Hindlimb muscle (tissue), 1 donor: Measurements from ENCODE around the gene OVCA2. TPM values are rescaled to one million over a fixed set of nuclear protein-coding genes. Genes with fewer than 3 reads are reported as not detected.
"Not testable (repeated sequence)": the region's sequence is repeated elsewhere in the genome, so short reads cannot be mapped to it uniquely, and the experiment has no call there.

ENCODE experiments used
- DNase-seq: peaks from one replicate; pipeline ENCODE4 v3.0.0-alpha.2; 2013
- polyA plus RNA-seq: library from polyadenylated mRNA; unstranded; fragments of 120-200 nt; gene quantifications from one replicate; pipeline ENCODE4 v1.2.1, GENCODE V29; 2013; ENCODE audit not compliant: insufficient read length

The OVCA2 gene
- polyA plus RNA-seq, result 12.6 TPM

GRCh38 chr17:2041561-2042389 lies at the start of gene OVCA2:
TSS of gene OVCA2 (plus strand) at chr17:2042022. CDS start at chr17:2042048, 26 bp downstream.
- DNase-seq, result peak; percentile 95

- DNase-seq, result no peak
These were observed 49.3 kb upstream of the OVCA2 start for GRCh38 chr17:1992541-1992940.

- no peak for DNase-seq
These were observed 47.1 kb upstream of the OVCA2 start for GRCh38 chr17:1994707-1995106.

- no peak for DNase-seq
These were observed 46.4 kb upstream of the OVCA2 start for GRCh38 chr17:1995321-1995892.

GRCh38 chr17:1995907-1996799 lies 45.7 kb upstream of the OVCA2 start:
- DNase-seq, result no peak

- no peak for DNase-seq
These were observed 45.0 kb upstream of the OVCA2 start for GRCh38 chr17:1996800-1997288.

- DNase-seq, result no peak
These were observed 44.4 kb upstream of the OVCA2 start for GRCh38 chr17:1997289-1997926.

GRCh38 chr17:1997927-1998742 lies 43.7 kb upstream of the OVCA2 start:
- DNase-seq, result no peak

GRCh38 chr17:1999557-2000251 lies 42.1 kb upstream of the OVCA2 start:
- no peak for DNase-seq

GRCh38 chr17:2002767-2003329 lies 39.0 kb upstream of the OVCA2 start:
- no peak for DNase-seq

GRCh38 chr17:2003525-2003924 lies 38.3 kb upstream of the OVCA2 start:
- DNase-seq, result no peak

GRCh38 chr17:2004435-2004952 lies 37.3 kb upstream of the OVCA2 start:
- no peak for DNase-seq

GRCh38 chr17:2008332-2009126 lies 33.3 kb upstream of the OVCA2 start:
- DNase-seq, result no peak

GRCh38 chr17:2009737-2010136 lies 32.1 kb upstream of the OVCA2 start:
- DNase-seq, result no peak

- DNase-seq, result no peak
These were observed 30.1 kb upstream of the OVCA2 start for GRCh38 chr17:2011411-2012371.

- no peak for DNase-seq
These were observed 29.3 kb upstream of the OVCA2 start for GRCh38 chr17:2012499-2012898.

- DNase-seq, result not testable (repeated sequence)
These were observed 28.4 kb upstream of the OVCA2 start for GRCh38 chr17:2013220-2013993.

- DNase-seq, result no peak
These were observed 27.9 kb upstream of the OVCA2 start for GRCh38 chr17:2013994-2014317.
